Measurements from ENCODE around the gene ERBB4. TPM values are rescaled to one million over a fixed set of nuclear protein-coding genes. Genes with fewer than 3 reads are reported as not detected.
A peak's percentile ranks its signal among the peaks of the same experiment; 100 is the strongest.

Gene ERBB4
- total RNA-seq, 1 donor from 2014 or later = 22.6 TPM

- Histone ChIP-seq H3K36me3 (no peaks in the 10 kb centered on the region), H3K4me1 (no peaks in the 10 kb centered on the region), H3K27ac (no peak overlapping the region), H3K27me3 (no peaks in the 10 kb centered on the region), H3K4me3 (no peak overlapping the region), H3K9me3 (no peaks in the 10 kb centered on the region)
- TF ChIP-seq CTCF (IDR thresholded peaks at IDR 0.05) = no peak
- DNase-seq (no peak), ATAC-seq (no peak)
- intact Hi-C loops (cut with DNase I) = no loop called here
Measured at GRCh38 chr2:211458974-211459373, 1079.6 kb downstream of the ERBB4 start.

GRCh38 chr2:211457325-211457724 lies 1081.3 kb downstream of the ERBB4 start:
- H3K27ac ChIP-seq = no peak overlapping the region
- intact Hi-C loops (cut with DNase I) = no loop called here

GRCh38 chr2:211455216-211455841 lies 1083.3 kb downstream of the ERBB4 start:
- no peaks in the 10 kb centered on the region for H3K36me3 ChIP-seq

More at GRCh38 chr2:211457325-211457724, 1081.3 kb downstream of the ERBB4 start:
- Histone ChIP-seq H3K4me1 (no peaks in the 10 kb centered on the region), H3K4me3 (no peak overlapping the region), H3K36me3 (no peaks in the 10 kb centered on the region), H3K27me3 (no peaks in the 10 kb centered on the region), H3K9me3 (no peaks in the 10 kb centered on the region)
- TF ChIP-seq CTCF (IDR thresholded peaks at IDR 0.05) = no peak
- peak; percentile 79 for ATAC-seq
- no peak for DNase-seq

GRCh38 chr2:211454679-211455078 lies 1083.9 kb downstream of the ERBB4 start:
- TF ChIP-seq CTCF (IDR thresholded peaks at IDR 0.05) = no peak
- Histone ChIP-seq H3K36me3 (no peaks in the 10 kb centered on the region), H3K27me3 (no peaks in the 10 kb centered on the region), H3K27ac (no peak overlapping the region), H3K4me3 (no peak overlapping the region), H3K4me1 (no peaks in the 10 kb centered on the region), H3K9me3 (no peaks in the 10 kb centered on the region)
- ATAC-seq = no peak
- DNase-seq = no peak
- intact Hi-C loops (cut with DNase I) = no loop called here

More at GRCh38 chr2:211455216-211455841, 1083.3 kb downstream of the ERBB4 start:
- ATAC-seq = peak; percentile 75
- no peak for DNase-seq
- no peaks in the 10 kb centered on the region for H3K9me3 ChIP-seq
- no peak overlapping the region for H3K4me3 ChIP-seq
- no peaks in the 10 kb centered on the region for H3K27me3 ChIP-seq
- TF ChIP-seq CTCF (IDR thresholded peaks at IDR 0.05) = peak; percentile 87
- intact Hi-C loops (cut with DNase I) = no loop called here
- no peaks in the 10 kb centered on the region for H3K4me1 ChIP-seq
- no peak overlapping the region for H3K27ac ChIP-seq

GRCh38 chr2:211453311-211453887 lies 1085.2 kb downstream of the ERBB4 start:
- Histone ChIP-seq H3K36me3 (no peaks in the 10 kb centered on the region), H3K27ac (no peak overlapping the region), H3K27me3 (no peaks in the 10 kb centered on the region), H3K4me1 (no peaks in the 10 kb centered on the region), H3K4me3 (no peak overlapping the region), H3K9me3 (no peaks in the 10 kb centered on the region)
- DNase-seq (no peak), ATAC-seq (no peak)
- TF ChIP-seq CTCF (IDR thresholded peaks at IDR 0.05) = no peak
- intact Hi-C loops (cut with DNase I) = no loop called here

Measured in upper lobe of right lung (tissue), 1 donor.